Stimulated activated naive CD4-positive, alpha-beta T cell treated with Interleukin-2 at 50 U/mL for 16 hours (primary cell): Measurements from ENCODE around the gene WDFY4.

Experiments
- DNase-seq: peaks from one replicate; lab custom pipeline; 2025; lab: John Stamatoyannopoulos, UW

Gene WDFY4

DNA sequence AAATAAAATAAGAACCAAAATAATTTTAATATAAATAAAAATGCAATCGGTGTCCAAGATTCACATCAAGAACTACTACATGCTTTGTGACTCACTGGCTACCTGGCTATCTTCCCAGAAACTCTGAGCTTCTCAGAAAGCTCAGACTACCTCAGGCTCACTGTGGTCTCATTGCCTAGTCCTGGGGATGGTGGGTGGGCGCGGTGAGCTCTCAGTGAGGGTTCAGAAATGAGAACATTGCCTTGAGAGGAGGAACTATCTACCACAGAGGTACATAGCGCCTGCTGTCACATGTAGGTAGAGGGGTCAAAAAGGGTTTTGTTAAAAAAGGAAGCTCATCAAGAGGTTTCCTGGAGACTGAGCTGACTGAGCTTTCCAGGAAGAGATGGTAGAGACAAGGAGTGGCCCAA, 108.0 kb downstream of the WDFY4 start:
- DNase-seq: no peak

DNA sequence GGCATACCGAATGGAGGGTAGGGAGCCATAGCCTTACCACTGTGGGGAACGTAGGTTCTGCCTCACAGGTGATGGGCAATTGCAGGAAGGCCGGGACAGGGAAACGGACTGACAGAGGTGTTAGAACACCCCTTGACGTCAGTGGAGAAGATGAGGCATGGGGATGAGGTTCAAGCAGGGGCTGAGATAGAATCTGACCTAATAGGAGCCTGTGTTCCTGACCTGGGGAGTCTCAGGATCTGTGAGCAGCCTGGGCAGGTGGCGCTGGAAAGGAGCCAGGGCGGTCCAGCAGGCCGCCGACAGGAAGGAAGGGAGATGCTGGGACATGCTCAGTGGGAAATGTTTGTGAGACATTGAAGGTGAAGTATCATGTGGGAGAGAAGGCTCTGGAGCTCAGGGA, 109.4 kb downstream of the WDFY4 start:
- no peak for DNase-seq

DNA sequence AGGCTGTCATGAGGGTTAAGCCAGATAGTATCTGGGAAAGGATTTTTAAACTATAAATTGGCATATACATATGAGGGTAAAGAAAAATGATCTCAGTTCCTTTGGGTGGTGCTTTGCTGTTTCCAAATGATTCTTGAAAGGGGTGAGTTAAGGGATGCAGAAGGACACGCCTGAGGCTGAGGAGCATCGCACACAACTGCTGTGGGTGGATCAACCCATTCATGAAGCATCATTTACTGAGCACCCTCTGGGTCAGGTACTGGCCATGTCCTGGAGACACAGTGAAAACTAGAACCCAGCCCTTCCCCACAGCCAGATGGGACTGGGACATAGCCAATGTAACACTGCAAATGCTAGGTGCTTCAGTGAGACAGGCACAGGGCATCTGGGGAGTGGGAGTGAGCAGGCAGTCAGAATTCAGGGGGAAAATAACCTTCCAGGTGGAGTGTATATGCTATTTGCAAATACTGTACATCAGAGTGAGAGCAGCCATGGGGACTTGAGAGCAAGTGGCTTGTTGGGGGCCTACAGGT, 112.1 kb downstream of the WDFY4 start:
- DNase-seq: no peak

DNA sequence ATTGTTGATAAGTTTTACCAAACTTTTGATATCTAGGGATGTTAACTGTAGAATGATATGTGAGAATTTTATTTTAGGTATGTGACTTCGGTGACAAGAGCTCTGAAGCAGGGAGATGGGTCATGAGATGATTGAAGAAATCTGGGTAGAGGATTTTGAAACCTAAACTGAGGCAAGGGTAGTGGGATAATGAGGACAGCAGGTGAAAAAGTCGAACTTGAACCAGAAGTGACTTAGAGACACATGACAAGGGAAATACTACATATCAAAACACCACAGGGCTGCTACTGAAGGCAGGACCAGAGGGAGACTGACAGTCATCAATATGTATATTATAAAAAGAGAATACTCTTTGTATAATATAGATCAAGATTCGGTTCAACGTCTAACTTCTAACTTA, 113.2 kb downstream of the WDFY4 start:
- no peak for DNase-seq

DNA sequence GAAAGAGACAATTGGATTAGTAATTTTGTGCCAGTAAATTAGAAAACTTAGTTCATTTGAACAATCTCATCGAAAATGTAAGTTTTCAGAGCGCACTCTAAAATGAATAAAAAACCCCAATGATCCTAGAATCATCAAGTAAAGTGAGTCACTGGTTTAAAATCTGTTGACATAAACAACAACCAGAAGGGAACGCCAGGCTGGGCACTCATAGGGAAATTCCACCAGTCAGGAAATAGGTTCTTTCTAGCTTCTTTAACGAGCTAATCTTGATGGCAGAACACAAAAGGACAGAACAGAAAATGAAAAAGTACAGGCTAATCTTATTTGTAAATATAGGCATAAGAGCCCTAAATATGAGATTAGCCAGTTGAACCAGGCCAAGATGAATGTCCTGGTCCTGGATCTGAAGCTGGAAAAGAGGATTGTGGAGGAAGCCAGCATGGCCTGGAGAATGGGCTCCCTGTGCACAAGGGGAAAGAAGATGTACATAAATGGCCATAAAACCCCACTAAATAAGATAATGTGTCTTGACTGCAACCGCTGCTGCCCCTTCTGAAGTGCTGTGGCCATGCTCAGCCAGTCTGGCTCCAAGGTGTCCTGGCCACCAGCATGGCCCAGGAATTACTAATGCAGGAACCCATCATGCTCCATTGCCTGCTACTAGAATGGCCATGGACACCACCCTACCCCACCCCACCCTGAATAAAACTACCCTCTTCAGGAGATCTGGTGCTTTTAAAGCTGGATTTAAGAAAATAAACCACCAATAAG, 114.0 kb downstream of the WDFY4 start:
- no peak for DNase-seq

DNA sequence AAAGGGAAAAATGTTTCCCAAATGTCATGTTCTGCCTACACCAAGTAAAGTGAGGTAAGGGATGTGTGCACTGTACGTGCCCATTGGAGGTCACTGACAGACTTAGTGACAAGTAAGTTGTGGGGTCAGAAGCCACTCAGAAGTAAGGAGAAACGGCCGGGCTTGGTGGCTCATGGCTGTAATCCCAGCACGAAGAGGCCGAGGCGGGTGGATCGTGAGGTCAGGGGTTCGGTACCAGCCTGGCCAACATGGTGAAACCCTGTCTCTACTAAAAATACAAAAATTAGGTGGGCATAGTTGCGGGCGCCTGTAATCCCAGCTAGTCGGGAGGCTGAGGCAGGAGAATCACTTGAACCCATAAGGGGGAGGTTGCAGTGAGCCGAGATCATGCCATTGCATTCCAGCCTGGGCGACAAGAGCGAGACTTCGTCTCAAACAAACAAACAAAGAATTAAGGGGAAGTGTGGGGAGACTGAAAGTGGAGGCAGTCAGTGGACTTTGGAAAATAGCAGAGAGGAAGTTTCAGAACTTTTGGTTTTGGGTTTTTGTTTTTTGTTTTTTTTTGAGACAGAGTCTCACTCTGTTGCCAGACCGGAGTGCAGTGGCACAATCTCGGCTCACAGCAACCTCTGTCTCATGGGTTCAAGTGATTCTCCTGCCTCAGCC, 114.8 kb downstream of the WDFY4 start:
- DNase-seq: no peak

DNA sequence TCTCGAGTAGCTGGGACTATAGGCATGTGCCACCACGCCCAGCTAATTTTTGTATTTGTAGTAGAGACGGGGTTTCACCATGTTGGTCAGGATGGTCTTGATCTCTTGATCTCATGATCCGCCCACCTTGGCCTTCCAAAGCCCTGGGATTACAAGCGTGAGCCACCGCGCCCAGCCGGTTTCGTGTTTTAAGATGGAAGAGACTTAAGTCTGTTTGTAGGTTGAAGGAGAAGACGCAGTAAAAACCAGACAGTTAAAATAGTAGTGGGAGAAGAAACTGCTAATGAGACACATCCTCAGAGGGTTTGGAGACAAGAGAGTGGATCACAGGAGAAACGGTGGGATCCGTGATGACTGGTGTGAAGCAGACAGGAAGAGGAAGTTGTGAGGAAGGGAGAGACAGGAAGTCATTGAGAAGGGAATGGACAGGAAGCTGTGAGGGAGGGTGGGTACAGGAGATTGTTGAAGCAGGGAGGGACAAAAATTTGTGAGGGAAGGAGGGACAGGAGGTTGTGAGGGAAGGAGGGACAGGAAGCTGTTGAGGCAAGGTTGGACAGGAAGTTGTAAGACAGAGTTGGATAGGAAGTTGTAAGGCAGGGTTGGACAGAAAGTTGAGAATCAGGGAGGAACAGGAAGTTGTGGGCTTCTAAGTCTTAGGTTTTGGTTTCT, 115.5 kb downstream of the WDFY4 start:
- no peak for DNase-seq

DNA sequence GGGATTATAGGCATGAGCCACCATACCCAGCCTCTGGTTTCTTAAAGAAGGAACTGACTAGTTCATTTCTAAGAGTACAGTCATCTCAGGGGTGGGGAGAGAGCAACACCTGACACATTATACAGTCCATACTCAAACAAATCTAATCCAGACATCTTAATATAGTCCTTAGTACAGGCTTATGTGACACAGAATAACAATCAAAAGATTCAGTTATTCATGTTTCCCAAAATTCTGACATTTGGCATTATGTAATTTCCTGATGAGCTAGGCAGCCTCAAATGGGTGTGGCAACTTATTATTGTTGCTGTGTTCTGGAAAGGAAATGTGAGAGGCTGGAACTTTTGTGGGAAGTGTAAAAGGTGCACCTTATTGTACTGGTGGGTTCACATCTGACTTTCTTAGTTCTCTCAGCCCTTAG, 116.3 kb downstream of the WDFY4 start:
- DNase-seq: no peak

DNA sequence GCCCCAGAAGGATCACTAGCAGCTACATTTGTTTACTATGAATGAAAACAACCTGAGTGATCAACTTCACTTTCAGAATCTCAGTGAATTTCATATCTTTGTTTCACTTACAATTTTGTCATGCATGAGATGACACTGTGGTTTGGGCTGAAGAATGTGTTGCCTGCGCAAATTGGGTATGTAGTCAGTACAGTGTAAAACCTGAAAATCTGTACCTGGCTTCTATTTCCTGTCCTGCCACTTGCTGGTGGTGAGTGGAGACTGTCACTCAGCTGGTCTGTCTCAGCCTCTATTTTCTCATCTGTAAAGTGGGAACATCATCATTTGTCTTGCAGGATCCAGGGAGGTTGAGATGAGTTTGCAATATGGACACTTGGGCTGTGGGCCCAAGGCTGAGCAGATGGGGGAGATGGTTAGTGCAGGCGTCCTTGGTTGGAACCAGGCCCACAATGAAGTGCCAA, 118.0 kb downstream of the WDFY4 start:
- no peak for DNase-seq

DNA sequence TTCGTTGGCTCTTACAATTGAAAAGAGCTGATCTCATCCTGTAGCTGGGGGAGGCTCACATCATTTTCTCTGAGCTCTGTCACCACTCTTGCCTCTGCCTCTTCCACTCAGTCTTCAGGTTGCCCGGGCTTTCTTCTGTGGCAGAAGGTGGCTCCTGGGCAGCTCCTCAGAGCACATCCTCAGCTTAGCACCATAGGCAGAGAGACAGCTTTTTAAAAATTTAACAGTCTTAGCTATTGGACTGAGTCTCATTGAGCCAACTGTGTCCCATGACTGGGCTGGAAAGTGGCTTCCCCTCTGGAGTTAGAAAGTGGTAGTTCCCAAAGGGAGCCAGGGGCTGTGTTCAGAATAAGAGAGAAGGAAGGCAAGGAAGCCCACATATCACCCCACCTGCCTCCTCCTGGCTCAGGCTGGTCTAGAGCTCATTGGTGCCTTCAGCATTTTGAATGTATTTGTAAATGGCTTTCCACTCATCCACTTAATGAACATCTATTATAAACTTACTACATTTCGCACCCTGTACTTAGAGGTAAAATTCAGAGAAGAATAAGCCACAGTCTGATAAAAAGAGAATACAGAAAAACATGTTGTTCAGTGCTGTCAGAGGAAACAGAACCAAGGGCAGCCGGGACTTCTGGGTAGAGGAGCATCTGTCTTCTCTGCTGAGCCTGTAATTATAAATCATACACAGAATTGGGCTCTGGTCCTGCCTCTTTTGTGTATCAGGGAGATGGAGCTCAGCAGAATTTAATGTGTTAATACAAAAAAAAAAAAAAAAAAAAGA, 119.3 kb downstream of the WDFY4 start:
- DNase-seq: no peak

DNA sequence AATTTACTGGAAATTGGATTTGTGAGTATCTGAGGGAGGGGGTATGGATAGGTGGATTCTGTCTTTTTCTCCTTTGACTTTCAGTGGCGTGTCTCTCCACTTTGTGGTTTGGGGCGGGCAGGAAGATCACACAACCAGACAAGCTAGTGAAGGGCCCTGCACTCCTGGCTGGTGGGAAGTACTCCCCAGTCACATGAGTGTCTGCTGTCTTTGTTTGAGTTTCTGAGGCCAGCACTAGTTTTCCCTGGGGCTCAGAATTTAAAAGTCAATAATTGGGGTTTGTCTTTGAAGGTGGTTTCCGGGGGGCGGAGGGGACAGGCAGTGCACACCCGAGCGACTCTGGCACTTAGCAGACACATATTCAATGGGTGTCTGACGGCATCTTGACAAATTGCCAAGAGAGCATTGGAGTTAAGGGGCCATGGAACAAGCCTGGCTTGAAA, 120.1 kb downstream of the WDFY4 start:
- DNase-seq: no peak

DNA sequence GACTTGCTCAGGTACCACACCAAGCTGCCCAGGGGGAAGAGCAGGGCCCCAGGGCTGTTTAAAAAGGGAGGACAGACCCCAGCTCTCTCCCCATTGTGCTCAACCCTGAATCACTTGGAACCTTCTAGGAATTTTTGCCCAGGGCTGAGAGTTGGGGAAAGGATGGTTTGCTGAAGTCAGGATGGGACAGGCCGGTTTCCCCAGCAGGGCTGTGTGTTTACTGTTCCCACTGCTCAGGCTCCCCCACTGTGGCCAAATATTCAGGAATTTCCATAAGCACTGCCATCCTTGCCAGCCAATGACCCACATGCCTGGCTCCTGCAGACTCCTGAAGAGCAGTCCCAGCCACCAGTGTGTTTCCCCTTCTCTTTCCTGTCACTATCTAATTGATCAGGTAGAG, 120.7 kb downstream of the WDFY4 start:
- DNase-seq: no peak

DNA sequence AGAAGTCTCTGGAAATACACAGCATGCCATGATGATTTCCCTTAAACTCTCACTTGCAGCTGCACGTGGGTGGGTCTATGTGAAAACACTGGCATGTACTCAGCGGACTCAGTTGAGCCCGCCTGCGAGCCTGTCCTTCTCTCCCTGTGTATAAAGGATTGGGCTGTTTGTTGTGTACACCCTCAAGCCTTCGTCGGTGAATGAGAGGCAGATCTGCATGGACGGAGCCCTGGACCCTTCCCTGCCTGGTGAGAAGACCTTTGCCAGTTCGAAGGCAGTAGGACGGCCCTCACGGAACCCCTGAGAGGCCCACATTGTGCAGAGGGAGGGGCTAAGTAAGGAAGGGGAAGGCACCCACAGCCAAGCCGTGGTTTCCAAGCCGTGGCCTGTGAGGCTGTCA, 121.2 kb downstream of the WDFY4 start:
- no peak for DNase-seq

DNA sequence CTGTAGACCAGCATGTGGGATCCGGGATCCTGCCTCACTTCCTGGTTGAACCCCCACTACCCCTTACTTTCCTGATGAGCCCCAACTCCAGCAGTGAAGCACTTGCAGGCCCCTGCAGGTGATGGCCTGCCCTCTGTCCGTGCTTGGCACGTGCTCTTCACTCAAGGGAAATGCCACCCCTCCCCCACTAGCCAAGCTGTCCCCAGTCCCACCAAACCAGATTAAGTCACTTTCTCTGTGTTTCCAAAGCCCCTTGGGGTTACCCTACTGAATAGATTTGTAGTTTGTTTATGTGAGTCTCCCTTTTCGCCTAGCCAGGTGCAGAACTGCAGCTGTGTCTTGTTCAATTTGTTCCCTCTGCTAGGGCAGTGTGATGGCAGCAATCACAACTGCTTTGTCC, 121.7 kb downstream of the WDFY4 start:
- no peak for DNase-seq

DNA sequence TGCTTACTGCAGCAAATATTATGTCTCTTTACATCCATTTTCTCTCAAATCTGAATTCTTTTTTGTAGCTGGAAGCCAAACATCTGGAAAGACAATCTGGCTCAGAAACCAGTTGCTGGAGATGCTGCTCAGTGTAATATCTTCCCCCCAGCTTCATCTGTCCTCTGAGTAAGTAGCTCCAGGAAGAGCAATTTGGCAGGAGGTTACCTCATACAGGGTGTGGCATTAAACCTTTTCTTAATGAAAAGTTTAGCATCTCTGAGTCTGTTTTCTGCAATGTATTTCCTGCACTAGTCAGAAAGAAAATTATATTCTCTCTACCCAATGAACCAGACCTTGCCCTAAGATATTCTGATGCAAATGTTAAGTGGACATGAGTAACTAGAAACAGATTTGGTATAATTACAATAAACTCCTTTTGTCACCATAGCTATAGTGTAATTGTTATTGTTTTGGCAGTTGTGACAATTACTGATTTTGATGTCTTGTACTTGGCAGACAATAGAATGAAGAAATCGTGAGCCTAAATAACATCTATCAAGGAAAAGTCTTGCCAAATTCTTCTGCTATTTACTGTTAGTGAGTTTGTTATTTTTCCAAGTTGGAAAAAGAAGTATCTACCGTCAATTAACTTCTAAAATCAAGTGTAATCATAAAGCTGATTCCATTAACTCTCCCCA, 123.3 kb downstream of the WDFY4 start:
- no peak for DNase-seq

DNA sequence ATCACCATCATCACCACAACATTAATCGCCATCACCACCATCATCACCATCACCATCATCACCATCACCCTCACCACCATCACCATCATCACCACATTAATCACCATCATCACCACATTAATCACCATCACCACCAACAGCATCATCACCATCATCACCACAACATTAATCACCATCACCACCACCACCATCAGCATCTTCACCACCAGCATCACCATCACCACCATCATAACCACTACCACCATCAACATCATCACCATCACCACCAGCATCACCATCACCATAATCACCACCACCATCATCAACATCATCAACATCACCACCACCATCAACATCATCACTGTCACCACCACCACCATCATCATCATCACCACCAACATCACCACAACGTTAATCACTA, 124.6 kb downstream of the WDFY4 start:
- no peak for DNase-seq

DNA sequence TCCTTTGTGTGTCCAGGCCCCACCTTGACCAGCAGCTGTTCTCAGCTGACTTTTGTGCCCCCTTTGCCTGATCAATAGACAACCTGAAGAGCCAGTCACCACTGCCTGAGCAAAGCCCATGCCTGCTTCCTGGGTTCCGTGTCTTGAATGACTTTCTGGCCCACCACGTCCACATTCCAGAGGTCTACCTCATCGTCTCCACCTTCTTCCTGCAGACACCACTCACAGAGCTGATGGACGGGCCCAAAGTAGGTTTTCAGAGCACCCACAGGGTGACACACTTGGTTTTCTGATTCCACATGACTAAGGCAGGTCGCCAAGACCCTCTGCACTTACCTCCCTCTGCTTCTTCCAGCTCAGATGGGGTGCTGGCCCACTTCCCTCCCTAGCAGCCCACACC, 126.8 kb downstream of the WDFY4 start:
- no peak for DNase-seq

DNA sequence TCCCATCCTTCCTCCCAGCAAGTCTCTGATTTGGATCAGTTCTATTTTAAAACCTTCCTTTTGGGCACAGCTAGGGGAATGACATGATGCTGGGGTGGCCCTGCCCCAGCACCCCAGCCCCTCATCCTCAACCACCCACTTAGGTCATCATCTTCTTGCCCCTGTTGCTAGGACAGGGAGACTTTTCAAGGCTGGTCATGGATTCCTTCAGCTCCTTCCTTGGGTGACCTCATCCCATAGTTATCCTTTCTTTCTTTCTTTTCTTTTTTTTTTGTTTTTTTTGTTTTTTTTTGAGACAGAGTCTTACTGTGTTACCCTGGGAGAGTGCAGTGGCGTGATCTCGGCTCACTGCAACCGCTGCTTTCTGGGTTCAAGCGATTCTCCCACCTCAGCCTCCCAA, 127.2 kb downstream of the WDFY4 start:
- DNase-seq: no peak

DNA sequence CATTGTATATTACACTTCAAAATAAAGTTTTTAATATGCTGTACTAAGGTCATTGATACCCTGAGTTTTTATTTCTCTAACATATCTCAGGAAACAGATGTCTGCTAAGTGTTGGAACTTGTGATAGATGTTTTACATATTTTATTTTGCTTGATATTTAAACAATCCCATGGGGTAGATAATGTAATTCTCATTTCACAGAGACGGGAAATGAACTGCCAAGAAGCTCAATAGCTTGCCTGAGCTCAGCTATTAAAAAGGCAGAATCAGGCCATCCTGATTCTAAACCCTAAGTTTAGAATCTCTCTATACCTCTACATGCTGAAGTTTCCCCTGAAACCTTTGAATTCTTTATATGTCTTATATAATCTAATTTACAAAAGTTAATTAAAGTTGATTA, 128.6 kb downstream of the WDFY4 start:
- no peak for DNase-seq

DNA sequence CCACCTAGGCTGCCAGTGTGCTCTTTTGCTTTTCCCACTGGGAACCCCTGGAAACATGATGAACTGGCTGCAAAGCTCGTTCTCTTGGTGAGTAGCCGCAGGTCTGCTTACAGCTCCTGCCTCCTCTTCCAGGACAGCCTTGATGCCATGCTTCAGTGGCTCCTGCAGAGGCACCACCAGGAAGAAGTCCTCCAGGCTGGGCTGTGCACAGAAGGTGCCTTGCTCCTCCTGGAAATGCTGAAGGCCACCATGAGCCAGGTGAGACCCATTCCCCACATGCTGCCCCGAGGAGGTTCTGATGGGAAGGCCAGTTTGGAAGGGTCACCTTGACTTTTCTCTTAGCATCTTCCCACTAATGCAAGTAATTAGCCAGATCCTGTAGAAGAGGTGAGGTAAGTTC, 129.2 kb downstream of the WDFY4 start:
- DNase-seq: no peak

DNA sequence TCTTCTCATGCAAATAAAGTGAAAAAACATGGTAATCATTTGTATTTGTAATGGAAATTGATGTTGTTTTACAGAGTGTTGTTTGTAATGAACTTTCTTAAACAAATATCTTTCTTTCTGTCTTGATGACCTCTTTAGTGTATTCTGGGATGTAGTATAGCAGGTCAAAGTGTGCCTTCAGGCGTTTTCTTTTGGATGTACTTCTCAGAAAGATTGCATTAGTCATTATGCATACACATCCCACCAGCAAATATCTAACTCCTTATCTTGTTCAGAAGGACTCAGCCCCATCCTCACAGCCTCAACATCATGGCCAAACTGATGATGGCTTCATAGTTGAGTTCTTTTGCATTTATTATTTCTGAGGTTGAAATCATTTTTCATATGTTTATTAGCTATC, 130.3 kb downstream of the WDFY4 start:
- no peak for DNase-seq

DNA sequence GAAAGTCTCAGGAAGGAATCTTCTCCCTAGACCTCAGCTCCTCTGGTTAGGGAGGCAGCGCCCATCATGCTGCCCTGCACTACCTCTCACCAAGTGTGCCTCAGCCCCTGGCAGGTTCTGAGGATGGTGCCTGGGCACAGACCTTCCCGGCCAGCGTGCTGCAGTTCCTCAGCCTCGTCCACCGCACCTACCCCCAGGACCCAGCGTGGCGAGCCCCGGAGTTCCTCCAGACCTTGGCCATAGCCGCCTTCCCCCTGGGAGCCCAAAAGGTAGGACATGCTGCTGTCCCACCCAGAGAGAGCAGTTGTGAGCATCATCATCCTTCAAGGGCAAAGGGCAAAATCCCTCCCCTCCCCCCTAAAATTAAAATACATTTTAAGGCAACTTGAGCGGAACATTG, 132.5 kb downstream of the WDFY4 start:
- no peak for DNase-seq
